A549 (cell line): ENCODE measurements around the gene CLEC2D. TPM values are rescaled to one million over a fixed set of nuclear protein-coding genes. Genes with fewer than 3 reads are reported as not detected.

Experiments used
- ATAC-seq, 2 experiments: fragments of 200-7000 bp in 1 of 2; fragments of >200 bp in 1 of 2; cut with Nextera tagmentation in 1 of 2; cut with Tn5 transposase in 1 of 2; 3 replicates each; pipeline versions ENCODE4 v1.8.0 to v1.9.1; 2018 to 2020; ENCODE audit warnings: mild to moderate bottlenecking in 1 of 2, moderate library complexity in 1 of 2
- CTCF ChIA-PET: fragments of 300-600 bp; sonication (Branson Sonifier 250); formaldehyde crosslinking; extraction: SDS; loops from one replicate; lab custom pipeline; 2021; ENCODE audit warnings: antibody characterized with exemption, inconsistent platforms; lab: Yijun Ruan, JAX
- POLR2A ChIA-PET: fragments of 350-600 bp; formaldehyde crosslinking; extraction: SDS; loops from one replicate; lab custom pipeline; 2021; ENCODE audit warnings: antibody characterized with exemption, inconsistent platforms; lab: Yijun Ruan, JAX
- DNase-seq, 2 experiments: peaks; one replicate each; pipeline versions ENCODE4 v3.0.0 to v3.0.0-alpha.2; 2011 to 2016; ENCODE audit warnings: low read depth in 1 of 2, low spot score in 1 of 2
- FAIRE-seq: peaks from 2 replicates; lab custom pipeline; 2011; peaks lifted over from hg19 to GRCh38; lab: Jason Lieb, UNC
- H3K27ac ChIP-seq, 2 experiments: fragments of >200 bp; sonication (Bioruptor Twin); formaldehyde crosslinking; 3 replicates each; pipeline ENCODE4 v1.5.1; 2016 to 2017
- H3K4me1 ChIP-seq: fragments of >200 bp; sonication (Bioruptor Twin); formaldehyde crosslinking; 3 replicates; pipeline ENCODE4 v1.6.1; 2016
- H3K4me2 ChIP-seq: fragments of >200 bp; sonication (Bioruptor Twin); formaldehyde crosslinking; 3 replicates; pipeline ENCODE4 v1.6.1; 2016
- H3K4me3 ChIP-seq: fragments of >200 bp; sonication (Bioruptor Twin); formaldehyde crosslinking; 3 replicates; pipeline ENCODE4 v1.5.1; 2016
- H3K9me3 ChIP-seq: fragments of >200 bp; sonication (Bioruptor Twin); formaldehyde crosslinking; 3 replicates; pipeline ENCODE4 v1.6.1; 2016
- ATOH8 ChIP-seq: fragments of 250-450 bp; sonication (Bioruptor Pico); IDR thresholded peaks from 2 replicates; pipeline ENCODE4 v1.5.0; 2020; ENCODE audit warnings: low read depth, mild to moderate bottlenecking, moderate library complexity
- CHD2 ChIP-seq: fragments of 150-350 bp; IDR thresholded peaks from 2 replicates; pipeline ENCODE4 v1.6.1; 2014; ENCODE audit warnings: low read length; ENCODE audit not compliant: partially characterized antibody
- E2F6 ChIP-seq: IDR thresholded peaks from 2 replicates; pipeline ENCODE4 v1.6.1; 2012; ENCODE audit warnings: low read depth, borderline replicate concordance
- ELK1 ChIP-seq: fragments of 150-350 bp; IDR thresholded peaks from 2 replicates; pipeline ENCODE4 v1.6.1; 2014; ENCODE audit warnings: low read depth, mild to moderate bottlenecking, low read length
- ESRRA ChIP-seq: fragments of 150-350 bp; IDR thresholded peaks from 2 replicates; pipeline ENCODE4 v1.6.1; 2014; ENCODE audit warnings: mild to moderate bottlenecking, low read length, borderline replicate concordance
- HEYL ChIP-seq: fragments of 250-450 bp; sonication (Bioruptor Pico); IDR thresholded peaks from 2 replicates; pipeline ENCODE4 v1.8.0; 2021; ENCODE audit warnings: mild to moderate bottlenecking, moderate library complexity
- MAZ ChIP-seq: fragments of 150-350 bp; IDR thresholded peaks from 2 replicates; pipeline ENCODE4 v1.6.1; 2014; ENCODE audit warnings: antibody characterized with exemption, low read depth, low read length, borderline replicate concordance
- NFE2L2 ChIP-seq: fragments of 150-350 bp; conservative IDR thresholded peaks from 2 replicates; pipeline ENCODE4 v1.6.1; 2014; ENCODE audit warnings: low read length
- PHF8 ChIP-seq: fragments of 200-600 bp; sonication (generic); IDR thresholded peaks from 2 replicates; pipeline ENCODE4 v1.6.1; 2016; ENCODE audit warnings: low read depth, mild to moderate bottlenecking, antibody characterized with exemption, moderate library complexity, borderline replicate concordance
- SMC3 ChIP-seq: fragments of >200 bp; sonication (Bioruptor Twin); formaldehyde crosslinking; IDR thresholded peaks from 3 replicates; pipeline ENCODE4 v1.6.1; 2018; ENCODE audit warnings: inconsistent platforms
- ZC3H11A ChIP-seq: fragments of 450-650 bp; IDR thresholded peaks from 2 replicates; pipeline ENCODE4 v1.6.1; 2014; ENCODE audit warnings: antibody characterized with exemption, mild to moderate bottlenecking
- WGBS: methylation state at CpG from one replicate; pipeline ENCODE4 v1.1.6; 2017; ENCODE audit errors: missing lambda C conversion rate; 5-methylcytosine and 5-hydroxymethylcytosine counted together
- polyA plus RNA-seq, 4 experiments: library from polyadenylated mRNA; depleted of rRNA in 3 of 4; stranded (reverse); fragments of >200 nt; fragmentation: RNase III in 1 of 4; extraction: RNeasy Plus Mini Kit Qiagen cat#74134 plus additional on column Dnase treatment in 1 of 4; gene quantifications; 2 replicates in 3 of 4; 3 replicates in 1 of 4; pipeline ENCODE4 v1.2.3, GENCODE V29; 2011 to 2017
- TF ChIP-seq, protein P1 (sequence below): fragments of 200-600 bp; sonication (generic); IDR thresholded peaks from 2 replicates; pipeline ENCODE4 v1.6.1; 2016; ENCODE audit warnings: antibody characterized with exemption, mild to moderate bottlenecking, moderate library complexity

Gene CLEC2D
- polyA plus RNA-seq, 2 of the 4 experiments (the other 2 are of a cell fraction): 1.1 to 4.0 TPM

GRCh38 chr12:9647825-9648700 is 21.4 kb upstream of the CLEC2D start (continued):
- no peak for TF ChIP-seq ELK1
- TF ChIP-seq E2F6: peak; percentile 92
- TF ChIP-seq ZC3H11A: no peak
- TF ChIP-seq SMC3: 0 out of 3 replicates have a peak, but pooled peaks have one; percentile 9
- no peak for TF ChIP-seq ATOH8 (CRISPR knock-in tag)
- TF ChIP-seq PHF8: peak; percentile 51; the same call in 1 of the 2 replicates

- ATAC-seq: peak in 1 of 2 experiments; percentile 6; a peak in 3 of 6 replicates
Observed at GRCh38 chr12:9648701-9649531, 20.6 kb upstream of the CLEC2D start.

More at GRCh38 chr12:9648701-9649531, 20.6 kb upstream of the CLEC2D start:
- no peaks in the 10 kb centered on the region for H3K9me3 ChIP-seq
- peak overlapping the region; percentile 98 for H3K4me2 ChIP-seq
- peak overlapping the region; percentile 77 to 86 for H3K27ac ChIP-seq
- no peak for FAIRE-seq
- 67% methylated on average over 13 of the region's 13 CpGs for WGBS
- peak overlapping the region; percentile 74 for H3K4me3 ChIP-seq
- ChIA-PET CTCF (interaction anchor here (1.0 to 1.9 kb wide), 3 partner anchors 14 to 60 kb away, joined by 3 to 9 read pairs (median 4); no protein-coding TSS in a partner anchor), POLR2A (interaction anchor here (1.4 kb wide), 1 partner anchor 7 kb away, joined by 6 read pairs; no protein-coding TSS in a partner anchor)
- TF ChIP-seq CHD2 (no peak), ATOH8 (CRISPR knock-in tag) (no peak), ESRRA (no peak), HEYL (no peak), NFE2L2 (no peak), MAZ (no peak), SMC3 (no peak)
- TF ChIP-seq, protein P1, sequence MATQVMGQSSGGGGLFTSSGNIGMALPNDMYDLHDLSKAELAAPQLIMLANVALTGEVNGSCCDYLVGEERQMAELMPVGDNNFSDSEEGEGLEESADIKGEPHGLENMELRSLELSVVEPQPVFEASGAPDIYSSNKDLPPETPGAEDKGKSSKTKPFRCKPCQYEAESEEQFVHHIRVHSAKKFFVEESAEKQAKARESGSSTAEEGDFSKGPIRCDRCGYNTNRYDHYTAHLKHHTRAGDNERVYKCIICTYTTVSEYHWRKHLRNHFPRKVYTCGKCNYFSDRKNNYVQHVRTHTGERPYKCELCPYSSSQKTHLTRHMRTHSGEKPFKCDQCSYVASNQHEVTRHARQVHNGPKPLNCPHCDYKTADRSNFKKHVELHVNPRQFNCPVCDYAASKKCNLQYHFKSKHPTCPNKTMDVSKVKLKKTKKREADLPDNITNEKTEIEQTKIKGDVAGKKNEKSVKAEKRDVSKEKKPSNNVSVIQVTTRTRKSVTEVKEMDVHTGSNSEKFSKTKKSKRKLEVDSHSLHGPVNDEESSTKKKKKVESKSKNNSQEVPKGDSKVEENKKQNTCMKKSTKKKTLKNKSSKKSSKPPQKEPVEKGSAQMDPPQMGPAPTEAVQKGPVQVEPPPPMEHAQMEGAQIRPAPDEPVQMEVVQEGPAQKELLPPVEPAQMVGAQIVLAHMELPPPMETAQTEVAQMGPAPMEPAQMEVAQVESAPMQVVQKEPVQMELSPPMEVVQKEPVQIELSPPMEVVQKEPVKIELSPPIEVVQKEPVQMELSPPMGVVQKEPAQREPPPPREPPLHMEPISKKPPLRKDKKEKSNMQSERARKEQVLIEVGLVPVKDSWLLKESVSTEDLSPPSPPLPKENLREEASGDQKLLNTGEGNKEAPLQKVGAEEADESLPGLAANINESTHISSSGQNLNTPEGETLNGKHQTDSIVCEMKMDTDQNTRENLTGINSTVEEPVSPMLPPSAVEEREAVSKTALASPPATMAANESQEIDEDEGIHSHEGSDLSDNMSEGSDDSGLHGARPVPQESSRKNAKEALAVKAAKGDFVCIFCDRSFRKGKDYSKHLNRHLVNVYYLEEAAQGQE: no peak
- DNase-seq: no peak
- H3K4me1 ChIP-seq: peaks cover 13% of the 10 kb centered on the region; the same call in 2 of the 3 replicates
